ENCODE results near the gene HOXC11. TPM values are rescaled to one million over a fixed set of nuclear protein-coding genes. Genes with fewer than 3 reads are reported as not detected.

The HOXC11 gene
- total RNA-seq, 2 experiments from 2014 or later, result not detected

DNA sequence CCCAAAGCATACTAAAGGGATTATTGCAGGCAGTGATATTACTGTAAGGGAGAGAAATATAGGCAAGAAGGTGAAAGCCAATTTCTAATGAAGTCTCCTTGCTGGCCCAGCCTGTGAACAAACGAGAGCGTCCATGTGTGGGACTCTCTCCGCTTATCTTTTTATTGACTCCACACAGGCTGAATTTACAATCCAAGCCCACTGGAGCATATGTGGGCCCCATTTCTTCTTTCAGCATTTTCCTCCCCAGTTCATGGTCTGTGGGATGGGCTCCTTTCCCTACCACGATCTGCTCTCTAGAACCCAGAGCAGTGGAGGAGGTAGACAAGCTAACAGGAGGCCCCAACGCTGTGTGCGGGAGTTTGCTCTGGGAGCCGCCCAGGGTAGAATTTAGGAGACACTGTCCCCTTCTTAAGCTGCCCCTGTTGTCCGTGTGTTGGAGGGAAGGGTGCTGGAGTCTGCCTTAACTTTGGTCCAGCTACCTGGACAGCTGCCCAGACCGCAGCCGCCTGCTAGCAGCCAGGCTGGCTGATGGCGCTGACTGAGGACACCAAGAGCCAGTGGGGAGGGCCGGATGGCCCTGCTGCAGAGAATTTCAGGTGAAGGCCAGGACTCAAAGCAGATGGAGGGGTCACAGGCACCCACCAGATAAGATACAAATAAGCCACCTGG, 3.2 kb upstream of the HOXC11 start:
- ChIA-PET CTCF (no interaction called here), POLR2A (no interaction called here)

DNA sequence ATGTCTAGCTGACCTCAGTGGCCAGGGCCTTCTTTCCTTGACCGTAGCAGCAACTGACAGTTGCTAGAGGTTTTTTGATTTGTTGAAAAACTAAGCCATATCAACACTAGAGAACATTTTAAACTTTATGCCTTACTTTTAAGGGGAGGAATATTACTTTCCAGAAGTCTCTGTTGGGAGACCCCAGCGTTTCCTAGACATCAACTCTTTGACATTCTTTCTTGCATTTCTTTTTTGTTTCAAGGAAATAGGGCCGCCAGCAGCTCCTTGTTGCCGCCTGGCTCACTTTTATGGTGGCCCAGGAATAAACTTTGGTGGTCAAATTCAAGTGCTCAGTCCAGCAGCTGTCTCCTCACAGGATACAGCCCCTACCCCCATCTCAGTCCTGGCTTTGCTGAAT, 2.5 kb upstream of the HOXC11 start:
- POLR2A ChIA-PET, result no interaction called here
- CTCF ChIA-PET, result no interaction called here

DNA sequence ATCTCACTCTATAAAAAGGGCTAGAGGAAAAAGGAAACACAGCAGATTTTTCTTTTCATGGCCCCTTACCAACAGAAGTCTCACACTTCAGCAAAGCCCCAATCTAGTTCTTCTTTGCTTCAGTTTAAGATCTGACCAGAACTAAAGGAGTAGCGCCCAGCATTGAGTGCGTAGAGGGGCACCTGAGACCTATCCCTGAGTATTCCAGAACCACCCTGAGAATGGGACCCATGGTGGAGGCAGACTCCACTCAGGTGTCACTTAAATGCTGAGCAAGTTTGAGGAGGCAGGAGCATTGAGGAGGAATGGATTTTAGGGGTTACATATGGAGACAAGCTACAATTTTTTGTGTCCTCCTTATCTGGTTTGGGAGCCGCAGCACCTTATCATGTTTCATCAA, 1.8 kb upstream of the HOXC11 start:
- CTCF ChIA-PET, result interaction anchor here (1.3 kb wide), 1 partner anchor 43 kb away, joined by 3 read pairs; no protein-coding TSS in a partner anchor
- POLR2A ChIA-PET, result no interaction called here

DNA sequence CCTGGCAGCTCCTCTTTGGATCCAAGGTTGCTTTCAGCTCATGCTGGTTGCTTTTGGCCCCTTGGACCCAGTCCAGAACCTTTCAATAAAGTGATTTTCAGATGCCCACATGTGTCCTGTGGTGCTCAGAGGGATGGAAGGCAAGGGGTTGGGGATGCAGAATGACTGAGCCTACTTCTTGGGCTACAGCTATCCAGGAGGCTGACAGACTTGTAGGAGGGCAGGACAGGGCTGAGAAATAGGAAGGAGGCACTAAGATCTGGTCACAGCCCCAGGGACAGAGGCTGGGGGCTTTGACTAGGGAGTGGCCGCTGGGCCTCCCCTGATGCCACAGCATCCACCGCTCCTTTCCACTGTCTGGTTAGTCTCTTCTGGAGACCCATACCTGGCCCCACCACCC, 1.2 kb upstream of the HOXC11 start:
- ChIA-PET POLR2A (no interaction called here), CTCF (interaction anchor here (1.3 kb wide), 1 partner anchor 44 kb away, joined by 3 read pairs; no protein-coding TSS in a partner anchor)

DNA sequence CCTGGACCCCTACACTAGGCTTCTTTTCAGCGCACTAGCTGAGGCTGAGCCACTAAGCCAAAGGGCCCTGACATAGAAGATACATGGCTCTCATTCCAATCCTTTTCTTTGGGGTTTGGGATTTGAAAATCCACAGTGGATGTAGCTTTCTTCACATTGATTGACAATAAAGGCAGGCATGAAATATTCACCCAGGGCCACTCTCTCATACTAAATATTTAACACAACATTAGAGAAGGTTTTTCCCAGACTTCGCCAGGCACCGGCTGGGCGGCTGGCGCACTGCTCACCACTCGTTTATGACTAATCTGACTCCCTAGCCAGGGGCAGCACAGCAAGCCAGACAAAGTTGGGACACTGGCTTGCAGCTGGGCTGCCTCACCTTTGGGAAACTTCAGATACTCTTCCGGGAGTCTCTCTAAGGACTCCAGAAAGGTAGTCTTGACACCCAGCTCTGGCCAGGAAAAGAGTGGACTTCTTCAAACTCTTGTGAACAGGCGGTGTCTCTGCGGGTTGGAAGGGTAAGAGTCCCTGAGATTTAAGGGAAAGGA, 699 bp upstream of the HOXC11 start:
- POLR2A ChIA-PET, result no interaction called here
- CTCF ChIA-PET, result interaction anchor here (0.8 to 1.3 kb wide), 3 partner anchors 14 to 60 kb away, joined by 3 to 6 read pairs (median 4); no protein-coding TSS in a partner anchor

DNA sequence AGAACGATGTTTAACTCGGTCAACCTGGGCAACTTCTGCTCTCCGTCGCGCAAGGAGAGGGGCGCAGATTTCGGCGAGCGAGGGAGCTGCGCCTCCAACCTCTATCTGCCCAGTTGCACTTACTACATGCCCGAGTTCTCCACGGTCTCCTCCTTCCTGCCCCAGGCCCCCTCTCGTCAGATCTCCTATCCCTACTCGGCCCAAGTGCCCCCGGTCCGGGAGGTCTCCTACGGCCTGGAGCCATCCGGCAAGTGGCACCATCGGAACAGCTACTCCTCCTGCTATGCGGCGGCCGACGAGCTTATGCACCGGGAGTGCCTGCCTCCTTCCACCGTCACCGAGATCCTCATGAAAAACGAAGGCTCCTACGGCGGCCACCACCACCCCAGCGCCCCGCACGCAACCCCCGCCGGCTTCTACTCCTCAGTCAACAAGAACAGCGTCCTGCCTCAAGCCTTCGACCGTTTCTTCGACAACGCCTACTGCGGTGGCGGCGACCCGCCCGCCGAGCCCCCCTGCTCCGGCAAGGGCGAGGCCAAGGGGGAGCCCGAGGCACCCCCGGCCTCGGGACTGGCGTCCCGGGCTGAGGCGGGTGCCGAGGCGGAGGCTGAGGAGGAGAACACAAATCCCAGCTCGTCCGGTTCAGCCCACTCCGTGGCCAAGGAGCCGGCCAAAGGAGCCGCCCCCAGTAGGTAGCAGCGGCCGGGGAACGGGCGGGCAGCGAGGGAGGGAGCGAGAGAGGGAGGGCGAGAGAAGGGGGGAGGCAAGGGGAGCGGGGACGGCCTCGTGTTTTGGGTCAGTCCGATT, 513 bp downstream of the HOXC11 start:
- CTCF ChIA-PET, result no interaction called here
- POLR2A ChIA-PET, result no interaction called here

DNA sequence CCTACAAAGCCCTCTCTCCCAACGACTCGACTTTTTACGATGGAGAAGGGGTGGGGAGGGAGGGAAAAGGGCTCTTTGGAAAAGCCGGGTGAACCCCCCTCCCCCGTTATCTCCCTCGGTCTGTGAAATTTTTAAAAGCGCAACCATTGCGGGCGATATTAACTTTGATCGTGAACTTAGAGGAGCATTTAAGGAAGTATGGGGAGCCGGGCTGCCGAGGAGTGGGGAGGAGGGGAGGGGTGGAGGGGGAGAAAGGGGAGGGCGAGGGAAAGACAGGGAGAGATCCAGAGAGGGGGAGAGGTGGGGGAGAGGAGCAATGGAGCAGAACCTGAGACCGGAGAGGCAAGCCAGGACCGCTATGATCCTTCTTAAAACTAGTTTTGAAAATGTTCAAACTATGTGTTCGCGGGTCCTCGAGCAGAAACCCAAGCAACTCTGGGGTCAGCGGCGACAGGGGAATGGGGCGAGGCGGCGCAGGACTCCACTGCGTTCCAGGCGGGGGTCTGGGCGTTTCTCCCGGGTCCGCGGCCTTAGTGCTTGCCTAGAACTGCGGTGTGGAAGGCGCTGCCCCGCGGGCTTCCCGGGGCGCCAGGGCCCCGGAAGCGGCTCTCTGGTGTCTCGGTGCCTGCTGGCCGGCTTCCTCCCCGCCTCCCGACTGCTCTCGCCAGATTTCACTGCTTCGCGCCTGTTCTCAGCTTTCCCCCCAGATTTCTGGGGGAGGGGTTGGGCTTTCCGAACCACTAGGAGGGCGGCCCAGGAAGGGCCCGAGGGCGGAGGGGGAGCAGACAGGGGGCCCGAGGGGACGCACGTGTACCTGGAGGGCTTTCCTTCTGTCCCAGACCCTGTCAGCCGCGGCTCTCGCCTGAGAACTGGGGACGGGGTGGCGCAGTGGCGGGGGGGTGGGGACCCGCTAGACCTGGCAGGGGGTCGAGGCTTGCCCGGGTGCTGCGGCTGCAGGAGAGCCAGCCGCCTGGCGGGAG, 1.4 kb downstream of the HOXC11 start, which contains the start of gene HOTAIR:
Gene HOTAIR (minus strand): TSS at position 871 of the 980 bp plus-strand sequence.
- ChIA-PET POLR2A (no interaction called here), CTCF (interaction anchor here (0.6 kb wide), 1 partner anchor 168 kb away, joined by 4 read pairs; no protein-coding TSS in a partner anchor)

DNA sequence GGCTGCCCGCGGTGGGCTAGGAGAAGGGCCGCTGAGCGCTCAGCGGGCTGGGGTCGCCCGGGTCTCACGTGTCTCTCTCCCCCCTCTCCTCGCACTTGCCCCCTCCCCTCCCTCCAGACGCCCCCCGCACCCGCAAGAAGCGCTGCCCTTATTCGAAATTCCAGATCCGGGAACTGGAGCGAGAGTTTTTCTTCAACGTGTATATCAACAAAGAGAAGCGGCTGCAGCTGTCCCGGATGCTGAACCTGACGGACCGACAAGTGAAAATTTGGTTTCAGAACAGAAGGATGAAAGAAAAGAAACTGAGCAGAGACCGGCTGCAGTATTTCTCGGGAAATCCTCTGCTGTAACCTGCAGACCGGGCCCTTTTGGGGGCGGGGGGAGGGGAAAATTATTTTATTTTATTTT, 2.1 kb downstream of the HOXC11 start:
- POLR2A ChIA-PET, result no interaction called here
- CTCF ChIA-PET, result interaction anchor here (0.6 to 1.2 kb wide), 2 partner anchors 31 to 168 kb away, joined by 3 to 4 read pairs; no protein-coding TSS in a partner anchor

DNA sequence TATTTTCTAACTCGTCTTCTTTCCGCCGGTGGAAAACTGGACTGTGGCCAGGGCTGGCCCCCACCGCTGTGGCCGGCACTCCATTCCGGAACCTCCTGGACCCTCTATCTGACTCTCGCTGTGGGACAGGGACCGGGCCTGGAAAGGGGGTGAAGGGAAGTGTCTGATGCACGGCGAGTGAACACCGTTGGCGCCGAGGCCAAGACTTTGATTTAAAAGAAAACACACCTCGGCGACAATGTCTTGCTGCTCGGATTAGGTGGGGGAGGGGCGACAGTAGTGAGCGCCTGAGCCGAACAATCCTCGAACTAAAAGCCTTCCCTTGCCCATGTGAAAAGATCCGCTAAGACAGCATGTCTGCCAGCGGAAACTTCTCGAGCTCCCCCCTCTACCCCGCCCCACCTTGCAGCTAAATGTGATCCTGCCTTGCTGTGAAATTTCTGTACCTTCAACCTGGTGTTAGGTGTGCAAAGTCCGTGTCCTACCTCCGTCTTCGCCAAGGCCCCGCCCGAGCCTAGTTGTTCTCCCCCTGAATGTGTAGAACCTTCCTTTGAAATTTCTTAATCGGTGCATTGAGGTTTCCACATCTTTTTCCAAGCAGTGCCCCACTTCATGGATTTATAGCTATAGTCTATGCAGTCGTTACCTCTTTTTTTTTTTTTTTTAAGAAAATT, 2.7 kb downstream of the HOXC11 start:
- ChIA-PET CTCF (interaction anchor here (0.6 to 1.2 kb wide), 2 partner anchors 30 to 169 kb away, joined by 3 to 4 read pairs; no protein-coding TSS in a partner anchor), POLR2A (interaction anchor here (0.6 kb wide), 1 partner anchor 216 kb away, joined by 4 read pairs; no protein-coding TSS in a partner anchor)

DNA sequence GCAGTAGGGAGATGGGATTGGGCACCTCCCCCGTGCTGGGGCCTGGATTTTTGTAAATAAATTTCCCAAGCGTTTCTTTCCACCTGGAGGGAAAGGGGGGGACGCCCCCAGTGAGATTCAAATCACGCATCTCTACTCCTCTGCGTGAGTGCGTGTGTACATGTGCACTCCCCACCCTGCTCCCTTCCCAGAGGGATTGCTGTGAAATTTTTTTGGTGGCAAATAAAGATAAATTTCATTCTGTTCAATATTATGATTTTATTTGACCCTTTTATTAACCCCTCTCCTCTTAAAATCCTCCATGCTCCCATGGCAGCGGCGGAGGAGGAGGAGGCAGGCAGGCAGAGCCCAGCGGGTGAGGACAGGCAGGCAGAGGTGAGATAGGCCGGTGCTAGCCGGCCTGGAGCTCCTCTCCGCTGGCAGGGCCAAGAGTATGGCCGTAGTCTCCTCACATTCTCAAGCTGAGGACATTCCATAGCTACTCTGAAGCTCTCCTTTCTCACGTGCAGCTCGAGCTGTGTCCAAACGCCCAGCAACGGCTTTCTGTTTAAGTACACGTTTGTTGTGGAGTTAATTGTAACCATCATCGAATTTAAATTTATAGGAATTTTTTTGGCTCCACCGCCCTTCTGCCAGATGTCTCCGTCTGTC, 3.4 kb downstream of the HOXC11 start:
- ChIA-PET CTCF (interaction anchor here (1.2 kb wide), 1 partner anchor 29 kb away, joined by 3 read pairs; no protein-coding TSS in a partner anchor), POLR2A (interaction anchor here (0.6 kb wide), 1 partner anchor 215 kb away, joined by 4 read pairs; no protein-coding TSS in a partner anchor)

DNA sequence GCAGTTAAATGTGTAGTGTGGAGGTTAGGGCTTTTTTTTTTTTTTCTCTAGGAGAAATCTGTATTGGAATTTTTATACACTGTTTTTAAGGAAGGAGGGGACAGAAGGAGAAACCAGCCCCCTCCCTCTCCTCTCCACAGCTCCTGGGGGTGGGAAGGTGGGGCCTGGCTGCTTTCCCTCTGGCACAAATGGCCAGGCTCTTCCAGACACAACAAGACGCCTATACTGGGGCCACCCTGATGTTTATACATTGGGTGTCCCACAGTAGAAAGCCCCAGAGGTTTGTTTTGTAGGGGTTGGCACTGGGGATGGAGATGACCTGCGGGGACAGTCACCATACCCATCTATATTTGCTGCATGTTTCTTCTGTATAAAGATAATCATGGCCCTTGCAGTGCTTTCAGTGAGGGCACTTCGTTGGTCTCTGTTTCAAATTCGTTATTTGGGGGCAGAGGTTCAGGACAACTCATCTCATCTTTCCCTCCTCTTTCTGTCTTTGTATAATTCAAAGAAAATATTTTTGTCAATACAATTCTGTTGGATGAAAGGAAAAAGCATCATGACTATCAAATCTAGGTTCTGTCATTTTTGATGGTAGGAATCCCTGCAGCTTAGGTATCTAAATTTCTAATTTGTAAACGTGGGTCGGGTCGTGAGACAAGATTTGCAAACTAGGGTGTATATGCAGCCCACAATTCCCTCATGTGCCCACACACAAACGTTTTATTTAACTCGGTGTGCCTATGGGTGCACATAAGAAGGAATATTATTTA, 4.1 kb downstream of the HOXC11 start:
- POLR2A ChIA-PET, result no interaction called here
- CTCF ChIA-PET, result no interaction called here

DNA sequence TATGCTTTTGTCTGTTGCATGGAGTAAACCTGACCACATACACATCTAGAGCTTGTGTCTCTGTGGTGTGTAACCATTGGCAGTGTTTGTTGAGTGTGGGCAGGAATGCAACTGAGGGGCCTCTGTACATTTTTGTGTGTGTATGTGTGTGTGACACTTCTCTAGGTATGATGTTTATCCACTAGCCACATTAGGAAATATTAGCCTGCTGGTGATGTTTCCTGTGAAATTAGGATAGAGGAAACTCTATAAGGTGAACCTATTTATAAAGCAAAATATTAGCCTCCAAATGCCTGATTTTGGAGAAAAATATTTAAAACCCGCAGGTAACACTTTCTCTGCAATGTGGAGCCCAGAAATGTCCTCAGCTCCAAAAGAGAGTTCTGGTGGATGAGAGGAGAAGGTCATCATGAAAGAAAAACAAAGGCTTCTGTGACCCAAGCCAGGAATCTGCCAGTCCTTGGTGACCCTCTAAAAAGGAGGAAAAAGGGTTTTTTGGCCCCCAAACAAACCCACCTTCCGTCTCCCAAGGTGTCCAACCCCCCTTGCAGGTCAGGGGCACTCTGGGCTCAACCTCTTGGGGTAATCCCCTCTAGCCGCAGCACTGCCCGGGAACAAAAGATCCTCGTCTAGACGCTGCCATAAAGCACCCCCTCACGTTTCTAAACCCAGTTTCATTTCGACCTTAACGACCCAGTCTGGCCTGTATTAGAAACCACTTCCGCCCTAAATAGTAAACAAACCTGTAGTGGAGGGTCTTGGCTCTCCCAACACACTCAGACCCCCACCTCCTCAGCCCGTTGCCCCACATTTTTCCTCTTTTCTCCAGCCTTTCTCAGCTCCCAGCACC, 4.9 kb downstream of the HOXC11 start:
- CTCF ChIA-PET, result interaction anchor here (0.6 kb wide), 1 partner anchor 224 kb away, joined by 3 read pairs; no protein-coding TSS in a partner anchor
- POLR2A ChIA-PET, result no interaction called here

DNA sequence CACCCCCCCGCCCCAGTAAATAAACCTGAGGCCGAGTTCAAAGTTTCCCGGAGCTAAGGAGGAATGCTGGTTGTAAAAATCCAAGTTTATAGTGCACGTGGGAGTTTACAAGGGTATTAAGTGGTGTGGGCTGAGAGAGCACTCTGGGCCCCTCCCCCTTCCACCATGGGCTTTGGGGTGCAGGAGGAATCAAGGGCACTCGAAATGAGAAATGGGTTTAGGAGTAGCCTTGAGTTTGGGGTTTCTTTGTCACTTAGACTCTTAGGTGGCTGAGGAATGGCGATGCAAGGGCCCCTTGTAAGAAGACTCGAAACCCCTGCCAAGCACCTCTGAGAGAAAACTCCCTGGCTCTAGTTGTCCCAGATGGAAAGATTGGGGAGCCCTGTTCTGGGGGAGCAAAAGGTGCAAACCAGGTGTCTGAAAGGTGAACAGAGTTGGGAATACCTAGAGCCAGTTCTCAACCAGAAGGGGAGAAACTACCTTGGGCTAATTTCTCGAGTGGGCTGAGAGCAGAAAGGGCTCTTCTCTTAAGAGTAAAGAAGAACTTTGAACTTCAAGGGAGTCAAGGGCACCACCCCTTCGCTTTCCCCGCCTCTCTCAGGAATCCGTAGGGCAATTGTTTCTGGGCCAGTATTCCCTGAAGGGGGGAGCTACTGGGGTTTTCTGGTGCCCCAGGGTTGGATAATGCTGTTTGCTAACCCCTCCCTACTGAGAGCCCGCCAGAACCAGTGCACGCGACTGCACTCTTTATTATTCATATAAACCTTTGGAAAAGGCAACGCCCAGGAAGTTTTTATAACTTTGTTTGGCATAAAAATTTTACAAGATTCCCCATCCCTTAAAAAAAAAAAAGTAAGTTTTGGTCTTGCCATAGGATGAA, 5.8 kb downstream of the HOXC11 start:
- POLR2A ChIA-PET, result no interaction called here

DNA sequence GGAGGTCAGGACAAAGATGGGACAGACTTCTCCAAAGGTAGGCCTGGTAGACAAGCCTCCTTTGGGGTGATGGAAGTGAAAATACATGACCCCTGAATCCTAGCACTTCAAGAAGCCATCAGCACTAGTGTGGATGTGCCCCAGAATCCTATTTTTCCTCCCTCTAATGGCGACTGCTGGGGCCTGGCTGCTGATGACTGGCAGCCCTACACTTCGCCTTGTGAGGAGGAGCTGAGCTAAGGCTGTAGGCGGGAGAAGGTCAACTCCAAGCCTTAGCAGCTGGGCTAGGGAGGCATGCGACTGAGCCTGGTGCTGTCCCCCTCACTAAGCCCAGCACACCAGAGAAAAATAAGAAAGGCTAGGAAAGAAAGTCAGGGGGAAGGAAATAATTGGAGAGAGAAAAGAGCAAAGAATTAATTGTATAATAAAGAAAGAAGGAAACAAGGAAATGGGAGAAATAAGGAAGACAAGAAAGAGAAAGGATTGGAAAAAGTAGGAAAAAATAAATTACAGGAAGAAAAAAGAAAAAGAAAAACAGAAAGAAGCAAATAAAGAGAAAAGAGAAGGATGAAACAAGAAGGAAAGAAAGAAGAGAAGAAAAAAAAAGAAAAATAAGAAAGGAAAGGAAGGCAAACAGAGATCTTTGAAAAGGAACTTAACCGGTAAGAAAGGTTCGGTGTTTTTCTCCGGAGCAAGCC, 7.3 kb downstream of the HOXC11 start:
- ChIA-PET POLR2A (no interaction called here), CTCF (no interaction called here)

More for the DNA sequence above, 5.8 kb downstream of the HOXC11 start:
- CTCF ChIA-PET, result interaction anchor here (0.6 kb wide), 2 partner anchors 224 to 287 kb away, joined by 3 read pairs; no protein-coding TSS in a partner anchor
